HepG2 (cell line): ENCODE results near the gene STX1B. TPM values are rescaled to one million over a fixed set of nuclear protein-coding genes. Genes with fewer than 3 reads are reported as not detected.

Source experiments
- CEBPB ChIP-seq: IDR thresholded peaks from 2 replicates; pipeline ENCODE4 v1.6.1; 2011; ENCODE audit warnings: low read depth, low read length, improper control_type of control experiment, borderline replicate concordance
- HNRNPK ChIP-seq: fragments of 200-400 bp; formaldehyde crosslinking; IDR thresholded peaks from 2 replicates; pipeline ENCODE4 v1.6.1; 2018; ENCODE audit warnings: low read length, low read depth, moderate library complexity, mild to moderate bottlenecking; ENCODE audit not compliant: poor library complexity, severe bottlenecking
- HNRNPUL1 ChIP-seq: fragments of 200-400 bp; formaldehyde crosslinking; IDR thresholded peaks from 2 replicates; pipeline ENCODE4 v1.6.1; 2017; ENCODE audit warnings: low read depth, mild to moderate bottlenecking, low read length, moderate library complexity
- MED1 ChIP-seq: sonication (generic); formaldehyde crosslinking; IDR thresholded peaks from 2 replicates; pipeline ENCODE4 v1.4.0; 2020; ENCODE audit warnings: missing genetic modification reagents
- NFIB ChIP-seq: sonication (generic); formaldehyde crosslinking; IDR thresholded peaks from 2 replicates; pipeline ENCODE4 v1.9.0; 2021; ENCODE audit warnings: missing genetic modification reagents, mild to moderate bottlenecking, borderline replicate concordance
- NFKBIZ ChIP-seq: IDR thresholded peaks from 2 replicates; pipeline ENCODE4 v1.6.1; 2018; ENCODE audit warnings: missing genetic modification reagents, missing compliant biosample characterization
- RCOR2 ChIP-seq: IDR thresholded peaks from 2 replicates; pipeline ENCODE4 v1.6.1; 2016; ENCODE audit warnings: missing biosample characterization, missing genetic modification reagents
- REPIN1 ChIP-seq: sonication (generic); formaldehyde crosslinking; IDR thresholded peaks from 2 replicates; pipeline ENCODE4 v1.8.0; 2022; ENCODE audit warnings: missing genetic modification reagents, low read depth, mild to moderate bottlenecking, borderline replicate concordance
- SAFB2 ChIP-seq: sonication (generic); formaldehyde crosslinking; IDR thresholded peaks from 2 replicates; pipeline ENCODE4 v1.5.1; 2020; ENCODE audit warnings: missing genetic modification reagents, low read depth, mild to moderate bottlenecking, borderline replicate concordance
- SOX13 ChIP-seq, 3 experiments: fragments of 450-650 bp in 1 of 3; sonication (generic) in 1 of 3; formaldehyde crosslinking in 1 of 3; IDR thresholded peaks in 2 of 3; conservative IDR thresholded peaks in 1 of 3; 2 replicates each; pipeline versions ENCODE4 v1.5.0 to v1.6.1; 2016 to 2020; ENCODE audit warnings: antibody characterized with exemption in 1 of 3, mild to moderate bottlenecking in 1 of 3, missing compliant biosample characterization in 1 of 3, missing genetic modification reagents in 1 of 3, moderate library complexity in 1 of 3
- SOX6 ChIP-seq, 2 experiments: fragments of 450-650 bp in 1 of 2; sonication (generic) in 1 of 2; formaldehyde crosslinking in 1 of 2; IDR thresholded peaks; 2 replicates each; pipeline versions ENCODE4 v1.4.0 to v1.6.1; 2017 to 2020; ENCODE audit warnings: antibody characterized with exemption in 1 of 2, mild to moderate bottlenecking in 1 of 2, missing genetic modification reagents in 1 of 2
- ZNF253 ChIP-seq: sonication (generic); formaldehyde crosslinking; IDR thresholded peaks from 2 replicates; pipeline ENCODE4 v1.8.0; 2022; ENCODE audit warnings: mild to moderate bottlenecking, missing genetic modification reagents, borderline replicate concordance
- ZNF296 ChIP-seq: sonication (generic); formaldehyde crosslinking; conservative IDR thresholded peaks from 2 replicates; pipeline ENCODE4 v1.5.0; 2020; ENCODE audit warnings: mild to moderate bottlenecking, missing genetic modification reagents
- ZNF460 ChIP-seq: sonication (generic); formaldehyde crosslinking; IDR thresholded peaks from 2 replicates; pipeline ENCODE4 v1.5.1; 2020; ENCODE audit warnings: missing genetic modification reagents, mild to moderate bottlenecking, borderline replicate concordance
- ZNF629 ChIP-seq: sonication (generic); formaldehyde crosslinking; conservative IDR thresholded peaks from 2 replicates; pipeline ENCODE4 v1.5.0; 2020; ENCODE audit warnings: missing genetic modification reagents
- ZNF768 ChIP-seq: sonication (generic); formaldehyde crosslinking; IDR thresholded peaks from 2 replicates; pipeline ENCODE4 v1.4.0; 2020; ENCODE audit warnings: missing genetic modification reagents
- ZNF878 ChIP-seq: sonication (generic); formaldehyde crosslinking; IDR thresholded peaks from 2 replicates; pipeline ENCODE4 v1.8.1; 2023; ENCODE audit warnings: mild to moderate bottlenecking, missing genetic modification reagents, moderate library complexity
- polyA plus RNA-seq, 8 experiments: library from polyadenylated mRNA; depleted of rRNA in 3 of 8; stranded (reverse) in 7 of 8; unstranded in 1 of 8; fragments of >200 nt; fragmentation: Illumina TruSeq in 4 of 8; extraction: Trizol in 4 of 8; gene quantifications; 2 replicates each; pipeline versions ENCODE4 v1.2.1 to v1.2.3, GENCODE V29; 2011 to 2016; ENCODE audit warnings: low read depth in 4 of 8, missing spikeins in 1 of 8, mixed read lengths in 1 of 8; ENCODE audit not compliant: insufficient read depth in 1 of 8
- total RNA-seq, 5 experiments: library from RNA; depleted of rRNA; stranded (reverse); fragments of >200 nt; fragmentation: Illumina TruSeq; extraction: Trizol; gene quantifications; 2 replicates each; pipeline ENCODE4 v1.2.3, GENCODE V29; 2016; ENCODE audit warnings: low read depth in 1 of 5
- TF ChIP-seq, protein P1 (sequence below): sonication (generic); formaldehyde crosslinking; IDR thresholded peaks from 2 replicates; pipeline ENCODE4 v1.5.0; 2020; ENCODE audit warnings: missing genetic modification reagents
- TF ChIP-seq, protein P2 (sequence below): IDR thresholded peaks from 2 replicates; pipeline ENCODE4 v1.6.1; 2012; ENCODE audit warnings: inconsistent platforms
- TF ChIP-seq, protein P3 (sequence below): sonication (generic); formaldehyde crosslinking; IDR thresholded peaks from 2 replicates; pipeline ENCODE4 v1.8.0; 2022; ENCODE audit warnings: missing genetic modification reagents, low read depth, mild to moderate bottlenecking, borderline replicate concordance
- TF ChIP-seq, protein P4 (sequence below): sonication (generic); formaldehyde crosslinking; IDR thresholded peaks from 2 replicates; pipeline ENCODE4 v1.4.0; 2020; ENCODE audit warnings: missing genetic modification reagents; ENCODE audit errors: not compliant biosample characterization
- TF ChIP-seq, protein P5 (sequence below): sonication (generic); formaldehyde crosslinking; IDR thresholded peaks from 2 replicates; pipeline ENCODE4 v1.8.0; 2022; ENCODE audit warnings: mild to moderate bottlenecking, missing genetic modification reagents, moderate library complexity

STX1B gene
- total and polyA plus RNA-seq, 2 of the 13 experiments (the other 11 are each of a cell fraction or from before 2014, with no cell fraction given): 2.1 to 3.0 TPM

DNA sequence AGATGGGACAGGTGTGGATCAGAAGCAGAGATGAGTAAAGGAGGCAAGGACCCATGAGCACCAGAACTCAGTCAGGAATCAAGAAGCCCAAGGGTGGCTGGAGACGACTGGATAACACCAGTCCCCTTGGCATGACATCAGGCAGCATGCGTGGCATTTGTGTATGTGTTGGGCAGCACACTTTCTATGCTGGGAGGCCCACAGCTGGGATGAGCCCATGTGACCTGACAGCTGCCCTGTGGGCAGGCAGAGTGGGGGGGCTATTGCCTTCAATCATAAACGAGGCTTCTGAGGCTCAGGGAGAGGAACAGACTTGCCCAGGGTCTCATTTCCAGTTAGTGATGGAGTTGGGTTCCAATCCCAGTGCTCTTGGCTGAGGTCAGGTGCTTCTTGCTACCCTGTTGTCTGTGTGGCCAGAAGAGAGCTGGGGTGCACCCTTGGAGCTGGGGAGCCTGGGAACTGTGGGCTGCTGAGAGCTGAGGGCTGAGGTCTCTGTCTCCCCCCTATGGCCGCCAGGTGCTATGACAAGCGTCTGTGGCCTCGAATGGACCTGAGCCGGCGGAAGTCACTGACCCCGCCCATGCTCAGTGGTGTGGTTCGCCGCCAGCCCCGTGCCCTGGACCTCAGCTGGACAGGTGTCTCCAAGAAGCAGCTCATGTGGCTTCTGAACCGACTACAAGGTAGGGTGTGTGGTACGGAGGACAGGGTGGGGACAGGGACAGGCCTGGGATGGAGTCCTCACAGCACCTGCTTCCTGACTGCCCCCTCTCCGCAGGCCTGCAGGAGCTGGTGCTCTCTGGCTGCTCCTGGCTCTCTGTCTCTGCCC, 68.6 kb downstream of the STX1B start (continued):
- TF ChIP-seq, protein P1, sequence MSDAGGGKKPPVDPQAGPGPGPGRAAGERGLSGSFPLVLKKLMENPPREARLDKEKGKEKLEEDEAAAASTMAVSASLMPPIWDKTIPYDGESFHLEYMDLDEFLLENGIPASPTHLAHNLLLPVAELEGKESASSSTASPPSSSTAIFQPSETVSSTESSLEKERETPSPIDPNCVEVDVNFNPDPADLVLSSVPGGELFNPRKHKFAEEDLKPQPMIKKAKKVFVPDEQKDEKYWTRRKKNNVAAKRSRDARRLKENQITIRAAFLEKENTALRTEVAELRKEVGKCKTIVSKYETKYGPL (CRISPR knock-in tag): no peak
- TF ChIP-seq HNRNPUL1 (no peak), REPIN1 (CRISPR knock-in tag) (no peak), ZNF253 (no peak), ZNF296 (CRISPR knock-in tag) (no peak), RCOR2 (CRISPR knock-in tag) (no peak), NFIB (CRISPR knock-in tag) (no peak), ZNF878 (CRISPR knock-in tag) (no peak), SAFB2 (peak; percentile 93), ZNF768 (peak; percentile 57; the same call in 1 of the 2 replicates), ZNF460 (CRISPR knock-in tag) (no peak), HNRNPK (no peak), CEBPB (no peak), SOX6 (IDR thresholded peaks at IDR 0.05) (no peak), SOX6 (CRISPR knock-in tag; IDR thresholded peaks at IDR 0.05) (no peak), SOX13 (IDR thresholded peaks at IDR 0.05) (no peak), SOX13 (CRISPR knock-in tag; conservative IDR thresholded peaks at IDR 0.05 in 1 of 2, IDR thresholded peaks at IDR 0.05 in 1 of 2) (no peak), MED1 (CRISPR knock-in tag) (peak; percentile 46; the same call in 1 of the 2 replicates), NFKBIZ (CRISPR knock-in tag) (no peak), ZNF629 (no peak)
- TF ChIP-seq, protein P2, sequence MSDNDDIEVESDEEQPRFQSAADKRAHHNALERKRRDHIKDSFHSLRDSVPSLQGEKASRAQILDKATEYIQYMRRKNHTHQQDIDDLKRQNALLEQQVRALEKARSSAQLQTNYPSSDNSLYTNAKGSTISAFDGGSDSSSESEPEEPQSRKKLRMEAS: peak; percentile 71; the same call in 1 of the 2 replicates
- TF ChIP-seq, protein P3, sequence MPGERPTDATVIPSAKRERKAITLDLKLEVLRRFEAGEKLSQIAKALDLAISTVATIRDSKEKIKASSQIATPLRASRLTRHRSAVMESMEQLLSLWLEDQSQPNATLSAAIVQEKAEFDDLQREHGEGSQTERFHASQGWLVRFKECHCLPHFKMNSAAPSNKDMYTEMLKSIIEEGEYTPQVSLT (CRISPR knock-in tag): no peak
- TF ChIP-seq, protein P4, sequence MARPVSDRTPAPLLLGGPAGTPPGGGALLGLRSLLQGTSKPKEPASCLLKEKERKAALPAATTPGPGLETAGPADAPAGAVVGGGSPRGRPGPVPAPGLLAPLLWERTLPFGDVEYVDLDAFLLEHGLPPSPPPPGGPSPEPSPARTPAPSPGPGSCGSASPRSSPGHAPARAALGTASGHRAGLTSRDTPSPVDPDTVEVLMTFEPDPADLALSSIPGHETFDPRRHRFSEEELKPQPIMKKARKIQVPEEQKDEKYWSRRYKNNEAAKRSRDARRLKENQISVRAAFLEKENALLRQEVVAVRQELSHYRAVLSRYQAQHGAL (CRISPR knock-in tag): no peak
- TF ChIP-seq, protein P5, sequence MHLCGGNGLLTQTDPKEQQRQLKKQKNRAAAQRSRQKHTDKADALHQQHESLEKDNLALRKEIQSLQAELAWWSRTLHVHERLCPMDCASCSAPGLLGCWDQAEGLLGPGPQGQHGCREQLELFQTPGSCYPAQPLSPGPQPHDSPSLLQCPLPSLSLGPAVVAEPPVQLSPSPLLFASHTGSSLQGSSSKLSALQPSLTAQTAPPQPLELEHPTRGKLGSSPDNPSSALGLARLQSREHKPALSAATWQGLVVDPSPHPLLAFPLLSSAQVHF (CRISPR knock-in tag): no peak
